ENCODE results near the gene NKX2-3. TPM values are rescaled to one million over a fixed set of nuclear protein-coding genes. Genes with fewer than 3 reads are reported as not detected.

Gene NKX2-3
- total RNA-seq, 2 experiments from 2014 or later = not detected

- no peak overlapping the region for H3K4me2 ChIP-seq (ENCODE audit: low read length)
- intact Hi-C loops (cut with micrococcal nuclease; ENCODE audit: unreplicated experiment) = no loop called here
- H3K27ac ChIP-seq (ENCODE audit: low read depth, low read length, poor library complexity, severe bottlenecking) = no peak overlapping the region
- H2AFZ ChIP-seq (ENCODE audit: low read length) = no peak overlapping the region
- H3K36me3 ChIP-seq (ENCODE audit: insufficient read depth, low read length) = no peaks in the 10 kb centered on the region
- no peaks in the 10 kb centered on the region for H3K9me2 ChIP-seq (ENCODE audit: insufficient read depth, low read length)
- no TSS peak for BruUV-seq (replicated peaks)
- ChIA-PET POLR2A (no interaction called here), CTCF (ENCODE audit: unreplicated experiment) (no interaction called here)
- no peaks in the 10 kb centered on the region for H3K4me1 ChIP-seq (ENCODE audit: insufficient read depth, low read length, poor library complexity, severe bottlenecking)
- H4K20me1 ChIP-seq (ENCODE audit: insufficient read depth, low read length) = no peaks in the 10 kb centered on the region
- no peaks in the 10 kb centered on the region for H3K79me2 ChIP-seq (ENCODE audit: insufficient read depth, low read depth, low read length)
- no peak overlapping the region for H3K4me3 ChIP-seq (ENCODE audit: low read depth, low read length, poor library complexity, severe bottlenecking)
- TF ChIP-seq CTCF (conservative IDR thresholded peaks at IDR 0.05; ENCODE audit: low read length) (no peak), EZH2phosphoT487 (IDR thresholded peaks at IDR 0.05; ENCODE audit: borderline replicate concordance, low read depth, low read length) (no peak)
- no peaks in the 10 kb centered on the region for H3K9me3 ChIP-seq (ENCODE audit: low read length)
- DNase-seq (ENCODE audit: low spot score) = no peak
Observed at GRCh38 chr10:99522470-99523250, 10.1 kb upstream of the NKX2-3 start.

GRCh38 chr10:99523251-99523773, 9.4 kb upstream of the NKX2-3 start:
- CTCF ChIA-PET (ENCODE audit: unreplicated experiment) = no interaction called here
- H3K9me2 ChIP-seq (ENCODE audit: insufficient read depth, low read length) = no peaks in the 10 kb centered on the region
- no peak overlapping the region for H3K4me3 ChIP-seq (ENCODE audit: low read depth, low read length, poor library complexity, severe bottlenecking)
- H3K9me3 ChIP-seq (ENCODE audit: low read length) = no peaks in the 10 kb centered on the region
- no peaks in the 10 kb centered on the region for H3K4me1 ChIP-seq (ENCODE audit: insufficient read depth, low read length, poor library complexity, severe bottlenecking)
- TF ChIP-seq CTCF (conservative IDR thresholded peaks at IDR 0.05; ENCODE audit: low read length) (no peak), EZH2phosphoT487 (IDR thresholded peaks at IDR 0.05; ENCODE audit: borderline replicate concordance, low read depth, low read length) (no peak)
- H3K4me2 ChIP-seq (ENCODE audit: low read length) = no peak overlapping the region
- intact Hi-C loops (cut with micrococcal nuclease; ENCODE audit: unreplicated experiment) = no loop called here
- no peaks in the 10 kb centered on the region for H3K79me2 ChIP-seq (ENCODE audit: insufficient read depth, low read depth, low read length)
- no peaks in the 10 kb centered on the region for H3K36me3 ChIP-seq (ENCODE audit: insufficient read depth, low read length)
- H4K20me1 ChIP-seq (ENCODE audit: insufficient read depth, low read length) = no peaks in the 10 kb centered on the region
- POLR2A ChIA-PET = no interaction called here
- no peak overlapping the region for H2AFZ ChIP-seq (ENCODE audit: low read length)
- DNase-seq (ENCODE audit: low spot score) = no peak
- no peak overlapping the region for H3K27ac ChIP-seq (ENCODE audit: low read depth, low read length, poor library complexity, severe bottlenecking)
- BruUV-seq (replicated peaks) = no TSS peak

- no peaks in the 10 kb centered on the region for H3K4me1 ChIP-seq (ENCODE audit: insufficient read depth, low read length, poor library complexity, severe bottlenecking)
- no TSS peak for BruUV-seq (replicated peaks)
- H3K9me3 ChIP-seq (ENCODE audit: low read length) = no peaks in the 10 kb centered on the region
- H3K9me2 ChIP-seq (ENCODE audit: insufficient read depth, low read length) = no peaks in the 10 kb centered on the region
- CTCF ChIA-PET (ENCODE audit: unreplicated experiment) = no interaction called here
- no peak overlapping the region for H3K4me3 ChIP-seq (ENCODE audit: low read depth, low read length, poor library complexity, severe bottlenecking)
- no peaks in the 10 kb centered on the region for H3K79me2 ChIP-seq (ENCODE audit: insufficient read depth, low read depth, low read length)
- no peak overlapping the region for H3K27ac ChIP-seq (ENCODE audit: low read depth, low read length, poor library complexity, severe bottlenecking)
- no peaks in the 10 kb centered on the region for H4K20me1 ChIP-seq (ENCODE audit: insufficient read depth, low read length)
- no peak for TF ChIP-seq CTCF (conservative IDR thresholded peaks at IDR 0.05; ENCODE audit: low read length)
- TF ChIP-seq EZH2phosphoT487 (IDR thresholded peaks at IDR 0.05; ENCODE audit: borderline replicate concordance, low read depth, low read length) = no peak
- POLR2A ChIA-PET = no interaction called here
- H3K36me3 ChIP-seq (ENCODE audit: insufficient read depth, low read length) = no peaks in the 10 kb centered on the region
- no peak for DNase-seq (ENCODE audit: low spot score)
- H3K4me2 ChIP-seq (ENCODE audit: low read length) = no peak overlapping the region
- intact Hi-C loops (cut with micrococcal nuclease; ENCODE audit: unreplicated experiment) = no loop called here
- H2AFZ ChIP-seq (ENCODE audit: low read length) = no peak overlapping the region
Observed at GRCh38 chr10:99524050-99524666, 8.6 kb upstream of the NKX2-3 start.

Data from OCI-LY7 (cell line).